Liver (tissue), 9 donors: ENCODE data around the gene ADAP2. TPM values are rescaled to one million over a fixed set of nuclear protein-coding genes. Genes with fewer than 3 reads are reported as not detected.
A peak's percentile ranks its signal among the peaks of the same experiment; 100 is the strongest.

Source experiments
- DNase-seq: peaks from one replicate; pipeline ENCODE4 v3.0.0-alpha.2; 2017; ENCODE audit warnings: low spot score
- H3K27ac ChIP-seq, 2 donors: one replicate each; pipeline ENCODE4 v1.7.0; 2013; ENCODE audit warnings: inconsistent platforms in 2 of 2, low read length in 2 of 2, control low read depth in 1 of 2, low read depth in 1 of 2, mild to moderate bottlenecking in 1 of 2
- H3K27me3 ChIP-seq, 4 donors: one replicate each; pipeline versions ENCODE4 v1.6.1 to v1.7.0; 2013; ENCODE audit warnings: low read length in 3 of 4, inconsistent platforms in 1 of 4, mild to moderate bottlenecking in 1 of 4, moderate library complexity in 1 of 4; ENCODE audit not compliant: control insufficient read depth in 4 of 4, insufficient read depth in 4 of 4
- H3K36me3 ChIP-seq, 4 donors: one replicate each; pipeline versions ENCODE4 v1.6.1 to v1.7.0; 2013; ENCODE audit warnings: low read length in 3 of 4, mild to moderate bottlenecking in 3 of 4, low read depth in 1 of 4, moderate library complexity in 1 of 4; ENCODE audit not compliant: control insufficient read depth in 4 of 4, insufficient read depth in 3 of 4
- H3K4me1 ChIP-seq, 4 donors: one replicate each; pipeline versions ENCODE4 v1.6.1 to v1.7.0; 2013; ENCODE audit warnings: low read length in 3 of 4, mild to moderate bottlenecking in 3 of 4, moderate library complexity in 1 of 4; ENCODE audit not compliant: control insufficient read depth in 4 of 4, insufficient read depth in 4 of 4
- H3K4me3 ChIP-seq, 3 donors: one replicate each; pipeline versions ENCODE4 v1.6.1 to v1.7.0; 2013; ENCODE audit warnings: low read length in 3 of 3, control low read depth in 1 of 3, low read depth in 1 of 3, mild to moderate bottlenecking in 1 of 3
- H3K9ac ChIP-seq, 2 donors: one replicate each; pipeline ENCODE4 v1.7.0; 2013; ENCODE audit warnings: low read length in 2 of 2, mild to moderate bottlenecking in 2 of 2, moderate library complexity in 2 of 2, control low read depth in 1 of 2, low read depth in 1 of 2
- H3K9me3 ChIP-seq, 4 donors: one replicate each; pipeline versions ENCODE4 v1.6.1 to v1.7.0; 2013; ENCODE audit warnings: low read length in 3 of 4; ENCODE audit not compliant: control insufficient read depth in 4 of 4
- CTCF ChIP-seq: fragments of 150-350 bp; IDR thresholded peaks from 2 replicates; pipeline ENCODE4 v1.5.1; 2017; ENCODE audit warnings: improper control_type of control experiment, low read depth, low read length; ENCODE audit not compliant: missing input control
- EGR1 ChIP-seq, 2 donors: IDR thresholded peaks; 2 replicates each; pipeline ENCODE4 v1.6.1; 2016 to 2018; ENCODE audit warnings: antibody characterized with exemption in 2 of 2, low read depth in 2 of 2
- FOXA1 ChIP-seq: IDR thresholded peaks from 2 replicates; pipeline ENCODE4 v1.6.1; 2016; ENCODE audit warnings: antibody characterized with exemption
- FOXA2 ChIP-seq: IDR thresholded peaks from 2 replicates; pipeline ENCODE4 v1.6.1; 2016; ENCODE audit warnings: antibody characterized with exemption
- GABPA ChIP-seq, 2 donors: IDR thresholded peaks in 1 of 2; conservative IDR thresholded peaks in 1 of 2; 2 replicates each; pipeline ENCODE4 v1.6.1; 2016; ENCODE audit warnings: antibody characterized with exemption in 2 of 2, mild to moderate bottlenecking in 1 of 2, moderate library complexity in 1 of 2
- HNF4A ChIP-seq, 2 donors: conservative IDR thresholded peaks; 2 replicates each; pipeline ENCODE4 v1.6.1; 2016; ENCODE audit warnings: antibody characterized with exemption in 2 of 2, mild to moderate bottlenecking in 2 of 2
- HNF4G ChIP-seq: IDR thresholded peaks from 2 replicates; pipeline ENCODE4 v1.6.1; 2016; ENCODE audit warnings: antibody characterized with exemption
- JUND ChIP-seq, 2 donors: IDR thresholded peaks; 2 replicates each; pipeline ENCODE4 v1.6.1; 2016; ENCODE audit warnings: antibody characterized with exemption in 2 of 2
- MAX ChIP-seq: IDR thresholded peaks from 2 replicates; pipeline ENCODE4 v1.6.1; 2016; ENCODE audit warnings: antibody characterized with exemption
- RAD21 ChIP-seq, 2 donors: IDR thresholded peaks; 2 replicates each; pipeline ENCODE4 v1.6.1; 2016; ENCODE audit warnings: antibody characterized with exemption in 2 of 2, mild to moderate bottlenecking in 2 of 2
- REST ChIP-seq: IDR thresholded peaks from 2 replicates; pipeline ENCODE4 v1.6.1; 2016; ENCODE audit warnings: antibody characterized with exemption, mild to moderate bottlenecking
- RXRA ChIP-seq, 2 donors: IDR thresholded peaks; 2 replicates each; pipeline ENCODE4 v1.6.1; 2017 to 2018; ENCODE audit warnings: antibody characterized with exemption in 2 of 2, mild to moderate bottlenecking in 1 of 2
- TAF1 ChIP-seq: conservative IDR thresholded peaks from 2 replicates; pipeline ENCODE4 v1.6.1; 2016; ENCODE audit warnings: antibody characterized with exemption, mild to moderate bottlenecking
- YY1 ChIP-seq: IDR thresholded peaks from 2 replicates; pipeline ENCODE4 v1.6.1; 2016; ENCODE audit warnings: antibody characterized with exemption, mild to moderate bottlenecking
- ZBTB33 ChIP-seq: IDR thresholded peaks from 2 replicates; pipeline ENCODE4 v1.6.1; 2016; ENCODE audit warnings: antibody characterized with exemption
- WGBS: extraction: QIAGEN DNeasy Blood & Tissue Kit; methylation state at CpG from one replicate; pipeline ENCODE4 v1.1.7; 2013; 5-methylcytosine and 5-hydroxymethylcytosine counted together
- polyA plus RNA-seq, 2 donors: library from polyadenylated mRNA; stranded (reverse) in 1 of 2; unstranded in 1 of 2; fragments of 200-250 nt in 1 of 2; fragments of >200 nt in 1 of 2; fragmentation: Nextera tagmentation in 1 of 2; extraction: Ambion mirVana in 1 of 2; gene quantifications; one replicate each; pipeline versions ENCODE4 v1.2.1 to v1.2.3, GENCODE V29; 2013 to 2015
- total RNA-seq, 2 donors: library from RNA; depleted of rRNA; stranded (reverse); fragments of >200 nt; gene quantifications; one replicate each; pipeline ENCODE4 v1.2.3, GENCODE V29; 2014
- donor health status: healthy.
- donor health status: healthy.
- donor health status: healthy.
- donor health status: healthy.
- donor health status: healthy.

Gene ADAP2
- total RNA-seq (10 to 100 TPM; 18.4 to 18.6 TPM), polyA plus RNA-seq (1 to 10 TPM; 5.2 to 5.4 TPM)

- H3K36me3 ChIP-seq: peaks cover 0 to 2% (median 0%) of the 10 kb centered on the region in 4 donors
- H3K27ac ChIP-seq: no peak within 1 kb of the TSS
- DNase-seq: no peak
- H3K9ac ChIP-seq: no peak within 1 kb of the TSS
- H3K9me3 ChIP-seq: no peaks in the 10 kb centered on the region
- no peak for TF ChIP-seq EGR1 (IDR thresholded peaks at IDR 0.05; ENCODE audit: low read depth in 2 of 2)
- no peak for TF ChIP-seq YY1
- TF ChIP-seq CTCF: no peak
- no peak for TF ChIP-seq MAX
- no peak for TF ChIP-seq RAD21 (IDR thresholded peaks at IDR 0.05)
- no peak for TF ChIP-seq FOXA1
- TF ChIP-seq GABPA (IDR thresholded peaks at IDR 0.05 in 1 of 2, conservative IDR thresholded peaks at IDR 0.05 in 1 of 2): no peak
- TF ChIP-seq ZBTB33: no peak
- TF ChIP-seq TAF1: no peak
- no peak for TF ChIP-seq JUND (IDR thresholded peaks at IDR 0.05)
- TF ChIP-seq HNF4A (conservative IDR thresholded peaks at IDR 0.05): no peak
- no peak for TF ChIP-seq FOXA2
- TF ChIP-seq REST: no peak
- no peak for TF ChIP-seq HNF4G
- TF ChIP-seq RXRA (IDR thresholded peaks at IDR 0.05): no peak
- peak within 1 kb of the TSS; percentile 41 to 61 (median 50) for H3K4me3 ChIP-seq
- no peaks in the 10 kb centered on the region for H3K27me3 ChIP-seq
- 5% methylated on average over 60 of the region's 60 CpGs for WGBS
- H3K4me1 ChIP-seq: peaks cover 5 to 16% (median 8%) of the 10 kb centered on the region in 4 donors
These were observed at the start of gene ADAP2 for GRCh38 chr17:30921544-30922196. Gene ADAP2 (plus strand): TSS chr17:30921945. CDS start chr17:30922015, 70 bp downstream.

- Histone ChIP-seq H3K4me3 (no peak overlapping the region), H3K4me1 (no peaks in the 10 kb centered on the region), H3K27me3 (no peaks in the 10 kb centered on the region), H3K9me3 (no peaks in the 10 kb centered on the region), H3K27ac (no peak overlapping the region), H3K36me3 (no peaks in the 10 kb centered on the region), H3K9ac (no peak overlapping the region)
- no peak for DNase-seq
- TF ChIP-seq YY1: no peak
- TF ChIP-seq TAF1: no peak
- TF ChIP-seq ZBTB33: no peak
- 97% methylated on average over 5 of the region's 5 CpGs for WGBS
These were observed 35.6 kb upstream of the ADAP2 start for GRCh38 chr17:30886187-30886586.
